ENCODE results near the gene GINS2. TPM values are rescaled to one million over a fixed set of nuclear protein-coding genes. Genes with fewer than 3 reads are reported as not detected.

Gene GINS2
- total RNA-seq, 1 donor, result 8.6 TPM

- no peak overlapping the region for H3K4me3 ChIP-seq (ENCODE audit: low read depth, low read length)
- TF ChIP-seq CTCF (IDR thresholded peaks at IDR 0.05; ENCODE audit: insufficient read depth, low read depth, low read length), result no peak
- DNase-seq (ENCODE audit: low read depth), result no peak
These were observed 41.8 kb downstream of the GINS2 start for GRCh38 chr16:85646976-85647375.

GRCh38 chr16:85646358-85646907 is 42.3 kb downstream of the GINS2 start:
- no peak for TF ChIP-seq CTCF (IDR thresholded peaks at IDR 0.05; ENCODE audit: insufficient read depth, low read depth, low read length)
- H3K4me3 ChIP-seq (ENCODE audit: low read depth, low read length), result no peak overlapping the region
- DNase-seq (ENCODE audit: low read depth), result no peak

GRCh38 chr16:85645021-85645589 is 43.6 kb downstream of the GINS2 start:
- no peak overlapping the region for H3K4me3 ChIP-seq (ENCODE audit: low read depth, low read length)
- no peak for DNase-seq (ENCODE audit: low read depth)
- TF ChIP-seq CTCF (IDR thresholded peaks at IDR 0.05; ENCODE audit: insufficient read depth, low read depth, low read length), result no peak

GRCh38 chr16:85644093-85644712 is 44.6 kb downstream of the GINS2 start:
- no peak overlapping the region for H3K4me3 ChIP-seq (ENCODE audit: low read depth, low read length)
- DNase-seq (ENCODE audit: low read depth), result no peak
- TF ChIP-seq CTCF (IDR thresholded peaks at IDR 0.05; ENCODE audit: insufficient read depth, low read depth, low read length), result no peak

- TF ChIP-seq CTCF (IDR thresholded peaks at IDR 0.05; ENCODE audit: insufficient read depth, low read depth, low read length), result no peak
- no peak for DNase-seq (ENCODE audit: low read depth)
- no peak overlapping the region for H3K4me3 ChIP-seq (ENCODE audit: low read depth, low read length)
These were observed 45.1 kb downstream of the GINS2 start for GRCh38 chr16:85643631-85644030.

- no peak for DNase-seq (ENCODE audit: low read depth)
- H3K4me3 ChIP-seq (ENCODE audit: low read depth, low read length), result no peak overlapping the region
- TF ChIP-seq CTCF (IDR thresholded peaks at IDR 0.05; ENCODE audit: insufficient read depth, low read depth, low read length), result no peak
These were observed 45.9 kb downstream of the GINS2 start for GRCh38 chr16:85642762-85643358.

Data from fibroblast of villous mesenchyme (primary cell).